ENCODE results near the gene SUMF1.

Gene SUMF1

GRCh38 chr3:4407941-4408340 is 59.1 kb downstream of the SUMF1 start:
- no peak for TF ChIP-seq CTCF (IDR thresholded peaks at IDR 0.05)
- intact Hi-C loops (cut with DNase I; ENCODE audit: low total_unique reads), result no loop called here
- peaks cover 6 to 24% (median 9%) of the 10 kb centered on the region in 3 donors for H3K36me3 ChIP-seq
- DNase-seq, result no peak
- H3K4me3 ChIP-seq, result no peak overlapping the region
- peak overlapping the region in 1 of 2 donors; percentile 9 for H3K27ac ChIP-seq
- no peaks in the 10 kb centered on the region for H3K9me3 ChIP-seq
- peaks cover 0 to 30% (median 5%) of the 10 kb centered on the region in 4 donors for H3K4me1 ChIP-seq
- H3K27me3 ChIP-seq, result no peaks in the 10 kb centered on the region

DNA sequence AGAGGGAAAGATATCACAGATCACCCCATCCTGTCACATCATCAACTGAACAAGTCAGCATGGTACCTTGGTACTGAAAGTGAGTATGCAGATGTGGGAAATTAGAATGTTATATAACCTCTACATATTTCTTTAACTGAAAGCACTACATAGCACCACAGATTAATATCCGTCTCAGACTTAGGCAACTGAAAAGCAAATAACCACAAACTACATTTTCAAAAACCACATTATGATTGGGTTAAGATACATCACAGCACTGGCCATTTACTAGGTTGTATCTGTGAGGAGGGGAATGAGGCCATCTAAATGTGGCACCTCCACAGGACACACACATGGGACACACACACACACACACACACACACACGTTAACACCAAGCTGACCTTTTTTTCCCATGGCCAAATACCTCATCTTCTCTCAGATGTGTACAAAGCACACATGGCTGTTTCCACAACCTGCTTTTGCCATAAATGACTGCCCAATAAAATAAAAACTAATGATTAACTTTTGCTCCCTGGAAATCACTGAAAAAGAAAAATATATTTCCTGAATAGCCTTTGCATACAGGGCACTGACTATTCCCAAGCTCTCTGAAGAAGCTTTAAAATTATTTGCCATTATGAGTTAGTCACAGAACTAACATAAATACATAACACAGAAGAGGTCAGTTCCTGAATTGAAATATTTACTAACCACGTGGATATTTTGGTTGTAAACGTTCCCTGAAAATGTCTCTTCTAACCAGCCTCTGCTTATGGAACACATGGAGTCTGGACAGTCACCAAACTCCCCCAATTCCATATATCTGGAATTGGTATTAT is 60.1 kb downstream of the SUMF1 start:
- Histone ChIP-seq H3K36me3 (peaks cover 6 to 26% (median 10%) of the 10 kb centered on the region in 3 donors), H3K4me1 (peaks cover 0 to 30% (median 5%) of the 10 kb centered on the region in 4 donors), H3K27ac (no peak overlapping the region), H3K27me3 (no peaks in the 10 kb centered on the region), H3K4me3 (no peak overlapping the region), H3K9me3 (no peaks in the 10 kb centered on the region)
- no peak for TF ChIP-seq CTCF (IDR thresholded peaks at IDR 0.05)
- DNase-seq, result no peak
- intact Hi-C loops (cut with DNase I; ENCODE audit: low total_unique reads), result no loop called here

GRCh38 chr3:4404881-4405280 is 62.2 kb downstream of the SUMF1 start:
- intact Hi-C loops (cut with DNase I; ENCODE audit: low total_unique reads), result no loop called here

GRCh38 chr3:4401441-4401840 is 65.6 kb downstream of the SUMF1 start:
- DNase-seq, result no peak
- Histone ChIP-seq H3K4me1 (peaks cover 0 to 1% (median 0%) of the 10 kb centered on the region in 4 donors), H3K27me3 (no peaks in the 10 kb centered on the region), H3K27ac (no peak overlapping the region), H3K9me3 (no peaks in the 10 kb centered on the region), H3K4me3 (no peak overlapping the region), H3K36me3 (peaks cover 6 to 20% (median 10%) of the 10 kb centered on the region in 3 donors)
- no peak for TF ChIP-seq CTCF (IDR thresholded peaks at IDR 0.05)
- intact Hi-C loops (cut with DNase I; ENCODE audit: low total_unique reads), result no loop called here

More at GRCh38 chr3:4404881-4405280, 62.2 kb downstream of the SUMF1 start:
- Histone ChIP-seq H3K27me3 (no peaks in the 10 kb centered on the region), H3K27ac (no peak overlapping the region), H3K4me1 (peaks cover 0 to 23% (median 5%) of the 10 kb centered on the region in 4 donors), H3K9me3 (no peaks in the 10 kb centered on the region), H3K36me3 (peaks cover 6 to 26% (median 10%) of the 10 kb centered on the region in 3 donors), H3K4me3 (no peak overlapping the region)
- no peak for TF ChIP-seq CTCF (IDR thresholded peaks at IDR 0.05)
- DNase-seq, result no peak

GRCh38 chr3:4399476-4399875 is 67.6 kb downstream of the SUMF1 start:
- H3K4me1 ChIP-seq, result no peaks in the 10 kb centered on the region
- no peak for TF ChIP-seq CTCF (IDR thresholded peaks at IDR 0.05)
- no peak overlapping the region for H3K27ac ChIP-seq
- peaks cover 6 to 14% (median 10%) of the 10 kb centered on the region in 3 donors for H3K36me3 ChIP-seq
- no peaks in the 10 kb centered on the region for H3K27me3 ChIP-seq
- DNase-seq, result no peak
- intact Hi-C loops (cut with DNase I; ENCODE audit: low total_unique reads), result no loop called here
- no peaks in the 10 kb centered on the region for H3K9me3 ChIP-seq
- H3K4me3 ChIP-seq, result no peak overlapping the region
